SK-N-SH (cell line): Measurements from ENCODE around the gene TTC28. TPM values are rescaled to one million over a fixed set of nuclear protein-coding genes. Genes with fewer than 3 reads are reported as not detected.

Experiments used
- CTCF ChIA-PET: fragments of 300-600, 350-600 bp; formaldehyde crosslinking; extraction: SDS; loops from one replicate; lab custom pipeline; 2021; lab: Yijun Ruan, JAX
- POLR2A ChIA-PET: fragments of 350-600 bp; sonication (Branson Sonifier 250); formaldehyde crosslinking; extraction: SDS; loops from one replicate; lab custom pipeline; 2020; ENCODE audit warnings: antibody characterized with exemption, inconsistent platforms; lab: Yijun Ruan, JAX
- DNase-seq: peaks from one replicate; pipeline ENCODE4 v3.0.0; 2012
- H2AFZ ChIP-seq: fragments of 200-600 bp; sonication (generic); 2 replicates; pipeline ENCODE4 v1.8.1; 2016; ENCODE audit warnings: antibody characterized with exemption, mild to moderate bottlenecking, low read depth
- H3F3A ChIP-seq: fragments of 200-600 bp; sonication (generic); replicated peaks from 2 replicates; pipeline ENCODE3; 2016; ENCODE audit warnings: antibody characterized with exemption, mild to moderate bottlenecking; ENCODE audit not compliant: insufficient read depth
- H3K27ac ChIP-seq, 2 experiments: fragments of 200-500 bp in 1 of 2; fragments of 200-600 bp in 1 of 2; sonication (Bioruptor generic) in 1 of 2; sonication (generic), shearing (Covaris generic) in 1 of 2; 2 replicates each; pipeline versions ENCODE4 v1.5.1 to v1.6.1; 2014 to 2016; ENCODE audit warnings: low read depth in 2 of 2, inconsistent platforms in 1 of 2, low read length in 1 of 2, mild to moderate bottlenecking in 1 of 2, mixed read lengths in 1 of 2
- H3K27me3 ChIP-seq: fragments of 200-600 bp; sonication (generic), shearing (Covaris generic); 2 replicates; pipeline ENCODE4 v1.6.1; 2016; ENCODE audit warnings: mixed run types; ENCODE audit not compliant: insufficient read depth
- H3K36me3 ChIP-seq, 2 experiments: fragments of 200-500 bp in 1 of 2; fragments of 200-600 bp in 1 of 2; sonication (Bioruptor generic) in 1 of 2; sonication (generic) in 1 of 2; replicated peaks in 1 of 2; 2 replicates each; pipeline versions ENCODE3 to v1.5.1; 2014 to 2016; ENCODE audit warnings: low read length in 1 of 2, mild to moderate bottlenecking in 1 of 2; ENCODE audit not compliant: insufficient read depth in 2 of 2, control insufficient read depth in 1 of 2
- H3K4me1 ChIP-seq, 2 experiments: fragments of 200-500 bp in 1 of 2; fragments of 200-600 bp in 1 of 2; sonication (Bioruptor generic) in 1 of 2; sonication (generic), shearing (Covaris generic) in 1 of 2; 2 replicates each; pipeline versions ENCODE4 v1.5.1 to v1.6.1; 2014 to 2016; ENCODE audit warnings: low read depth in 1 of 2, low read length in 1 of 2, mixed run types in 1 of 2; ENCODE audit not compliant: insufficient read depth in 2 of 2, control insufficient read depth in 1 of 2
- H3K4me2 ChIP-seq: fragments of 200-600 bp; sonication (generic), shearing (Covaris generic); 2 replicates; pipeline ENCODE4 v1.6.1; 2017; ENCODE audit warnings: mixed run types
- H3K4me3 ChIP-seq, 2 experiments: fragments of 200-500 bp in 1 of 2; fragments of 200-600 bp in 1 of 2; sonication (Bioruptor generic) in 1 of 2; sonication (generic), shearing (Covaris generic) in 1 of 2; 2 replicates each; pipeline versions ENCODE4 v1.5.1 to v1.8.1; 2014 to 2016; ENCODE audit warnings: low read depth in 2 of 2, inconsistent platforms in 1 of 2, low read length in 1 of 2, mild to moderate bottlenecking in 1 of 2, mixed read lengths in 1 of 2, moderate library complexity in 1 of 2
- H3K79me2 ChIP-seq: fragments of 200-600 bp; sonication (generic); 2 replicates; pipeline ENCODE4 v1.8.1; 2017; ENCODE audit warnings: mild to moderate bottlenecking; ENCODE audit not compliant: insufficient read depth
- H3K9ac ChIP-seq: fragments of 200-600 bp; sonication (generic); 2 replicates; pipeline ENCODE4 v1.6.1; 2017; ENCODE audit warnings: mixed run types
- H3K9me2 ChIP-seq: fragments of 200-600 bp; sonication (generic); 2 replicates; pipeline ENCODE4 v1.6.1; 2017; ENCODE audit warnings: mixed run types
- H3K9me3 ChIP-seq: fragments of 200-600 bp; sonication (generic); 2 replicates; pipeline ENCODE4 v1.6.1; 2017; ENCODE audit warnings: mixed run types, mild to moderate bottlenecking, moderate library complexity
- H4K20me1 ChIP-seq: fragments of 200-600 bp; sonication (generic); 2 replicates; pipeline ENCODE4 v1.6.1; 2017; ENCODE audit warnings: mild to moderate bottlenecking, mixed run types; ENCODE audit not compliant: insufficient read depth
- FOXM1 ChIP-seq: IDR thresholded peaks from 2 replicates; pipeline ENCODE4 v1.4.0; 2012; ENCODE audit warnings: low read depth, mild to moderate bottlenecking
- MEF2A ChIP-seq: IDR thresholded peaks from 2 replicates; pipeline ENCODE4 v1.4.0; 2012; ENCODE audit warnings: low read depth, borderline replicate concordance
- NRF1 ChIP-seq: IDR thresholded peaks from 2 replicates; pipeline ENCODE4 v1.6.1; 2012; ENCODE audit warnings: low read depth, mild to moderate bottlenecking, low read length
- POLR2AphosphoS5 ChIP-seq: IDR thresholded peaks from 2 replicates; pipeline ENCODE4 v1.6.1; 2012; ENCODE audit warnings: low read depth, low read length
- RAD21 ChIP-seq: IDR thresholded peaks from 2 replicates; pipeline ENCODE4 v1.6.1; 2012; ENCODE audit warnings: mild to moderate bottlenecking, low read length
- SIN3A ChIP-seq: IDR thresholded peaks from 2 replicates; pipeline ENCODE4 v1.6.1; 2012; ENCODE audit warnings: low read depth, mild to moderate bottlenecking, low read length, moderate library complexity, borderline replicate concordance
- TAF1 ChIP-seq: IDR thresholded peaks from 2 replicates; pipeline ENCODE4 v1.6.1; 2012; ENCODE audit warnings: low read depth, mild to moderate bottlenecking, low read length, moderate library complexity, borderline replicate concordance
- TCF12 ChIP-seq: IDR thresholded peaks from 2 replicates; pipeline ENCODE4 v1.4.0; 2012
- YY1 ChIP-seq: IDR thresholded peaks from 2 replicates; pipeline ENCODE4 v1.4.0; 2012; ENCODE audit warnings: low read depth, mild to moderate bottlenecking
- WGBS: methylation state at CpG from one replicate; pipeline ENCODE4 v1.1.6; 2017; ENCODE audit warnings: low lambda C conversion rate; 5-methylcytosine and 5-hydroxymethylcytosine counted together
- polyA plus RNA-seq, 3 experiments: library from polyadenylated mRNA; depleted of rRNA; stranded (reverse); fragments of >200 nt; gene quantifications; 2 replicates each; pipeline ENCODE4 v1.2.3, GENCODE V29; 2012
- TF ChIP-seq, protein P1 (sequence below): IDR thresholded peaks from 2 replicates; pipeline ENCODE4 v1.6.1; 2012; ENCODE audit warnings: mild to moderate bottlenecking, low read depth, low read length, moderate library complexity
- TF ChIP-seq, protein P2 (sequence below): fragments of 150-350 bp; IDR thresholded peaks from 2 replicates; pipeline ENCODE4 v1.6.1; 2017; ENCODE audit warnings: antibody characterized with exemption, low read length, low read depth, borderline replicate concordance
- TF ChIP-seq, protein P3 (sequence below): fragments of 150-350 bp; IDR thresholded peaks from 2 replicates; pipeline ENCODE4 v1.6.1; 2016; ENCODE audit warnings: mild to moderate bottlenecking, low read depth, low read length

Gene TTC28
- polyA plus RNA-seq, 1 of the 3 experiments (the other 2 are of a cell fraction) = 5.9 TPM

DNA sequence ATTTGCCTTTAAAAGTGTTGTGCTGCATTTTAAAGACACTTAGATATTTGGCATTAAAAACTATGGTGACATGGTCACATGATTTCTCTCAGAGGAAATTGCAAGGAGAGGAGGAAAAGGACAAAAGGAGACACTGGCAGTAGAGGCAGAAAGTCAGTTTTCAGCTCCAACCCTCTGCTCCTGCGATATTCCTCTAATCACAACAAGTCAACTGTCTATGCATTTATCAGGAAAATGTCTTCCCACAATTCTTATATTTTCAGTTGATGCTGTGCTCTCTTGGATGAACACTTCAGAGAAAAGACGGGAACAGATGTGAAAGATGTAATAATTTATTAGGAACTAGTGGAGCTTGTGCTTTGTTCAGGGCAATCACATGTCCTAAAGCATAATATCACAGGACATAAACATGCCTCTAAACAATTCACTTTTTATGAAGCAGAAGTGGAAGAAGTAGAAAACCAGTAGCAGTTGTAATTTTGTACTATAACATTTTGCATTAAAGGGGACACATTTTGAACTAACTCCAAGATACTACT, 419.8 kb downstream of the TTC28 start:
- Histone ChIP-seq H3K79me2 (no peaks in the 10 kb centered on the region), H4K20me1 (no peaks in the 10 kb centered on the region), H2AFZ (no peak overlapping the region), H3K9me2 (no peaks in the 10 kb centered on the region), H3K4me3 (no peak overlapping the region), H3K4me1 (no peaks in the 10 kb centered on the region), H3K4me2 (no peak overlapping the region), H3K36me3 (no peaks in the 10 kb centered on the region), H3K9ac (no peak overlapping the region), H3F3A (no peaks in the 10 kb centered on the region), H3K27me3 (no peaks in the 10 kb centered on the region), H3K9me3 (no peaks in the 10 kb centered on the region), H3K27ac (no peak overlapping the region)
- ChIA-PET POLR2A (no interaction called here), CTCF (interaction anchor here (1.2 kb wide), 1 partner anchor 18 kb away, joined by 3 read pairs; no protein-coding TSS in a partner anchor)
- TF ChIP-seq MEF2A (no peak), SIN3A (no peak), NRF1 (no peak), TCF12 (no peak), RAD21 (no peak)
- TF ChIP-seq, protein P1, sequence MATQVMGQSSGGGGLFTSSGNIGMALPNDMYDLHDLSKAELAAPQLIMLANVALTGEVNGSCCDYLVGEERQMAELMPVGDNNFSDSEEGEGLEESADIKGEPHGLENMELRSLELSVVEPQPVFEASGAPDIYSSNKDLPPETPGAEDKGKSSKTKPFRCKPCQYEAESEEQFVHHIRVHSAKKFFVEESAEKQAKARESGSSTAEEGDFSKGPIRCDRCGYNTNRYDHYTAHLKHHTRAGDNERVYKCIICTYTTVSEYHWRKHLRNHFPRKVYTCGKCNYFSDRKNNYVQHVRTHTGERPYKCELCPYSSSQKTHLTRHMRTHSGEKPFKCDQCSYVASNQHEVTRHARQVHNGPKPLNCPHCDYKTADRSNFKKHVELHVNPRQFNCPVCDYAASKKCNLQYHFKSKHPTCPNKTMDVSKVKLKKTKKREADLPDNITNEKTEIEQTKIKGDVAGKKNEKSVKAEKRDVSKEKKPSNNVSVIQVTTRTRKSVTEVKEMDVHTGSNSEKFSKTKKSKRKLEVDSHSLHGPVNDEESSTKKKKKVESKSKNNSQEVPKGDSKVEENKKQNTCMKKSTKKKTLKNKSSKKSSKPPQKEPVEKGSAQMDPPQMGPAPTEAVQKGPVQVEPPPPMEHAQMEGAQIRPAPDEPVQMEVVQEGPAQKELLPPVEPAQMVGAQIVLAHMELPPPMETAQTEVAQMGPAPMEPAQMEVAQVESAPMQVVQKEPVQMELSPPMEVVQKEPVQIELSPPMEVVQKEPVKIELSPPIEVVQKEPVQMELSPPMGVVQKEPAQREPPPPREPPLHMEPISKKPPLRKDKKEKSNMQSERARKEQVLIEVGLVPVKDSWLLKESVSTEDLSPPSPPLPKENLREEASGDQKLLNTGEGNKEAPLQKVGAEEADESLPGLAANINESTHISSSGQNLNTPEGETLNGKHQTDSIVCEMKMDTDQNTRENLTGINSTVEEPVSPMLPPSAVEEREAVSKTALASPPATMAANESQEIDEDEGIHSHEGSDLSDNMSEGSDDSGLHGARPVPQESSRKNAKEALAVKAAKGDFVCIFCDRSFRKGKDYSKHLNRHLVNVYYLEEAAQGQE = no peak
- no peak for DNase-seq
- WGBS = 93% methylated on average over 2 of the region's 2 CpGs

DNA sequence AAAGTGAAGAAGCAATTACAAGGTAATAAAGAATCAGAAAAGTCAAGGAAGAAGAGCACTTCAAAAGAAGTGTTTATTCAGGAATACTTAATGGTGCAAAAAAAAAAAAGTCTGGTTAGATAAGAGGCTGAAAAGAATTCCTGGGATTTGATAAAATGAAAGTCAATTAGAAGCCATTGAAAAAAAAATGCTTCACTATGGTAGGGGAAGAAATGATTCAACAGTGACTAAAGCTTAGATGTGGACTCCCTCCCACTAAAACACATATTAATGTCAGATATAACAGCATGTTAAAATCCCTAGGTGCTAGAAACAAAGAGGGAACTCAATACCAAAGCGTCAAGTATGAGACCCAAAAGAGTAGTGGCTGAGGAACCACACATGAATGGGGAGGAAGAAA, 425.2 kb downstream of the TTC28 start:
- H3K4me2 ChIP-seq = no peak overlapping the region
- no peak for DNase-seq
- TF ChIP-seq, protein P2, sequence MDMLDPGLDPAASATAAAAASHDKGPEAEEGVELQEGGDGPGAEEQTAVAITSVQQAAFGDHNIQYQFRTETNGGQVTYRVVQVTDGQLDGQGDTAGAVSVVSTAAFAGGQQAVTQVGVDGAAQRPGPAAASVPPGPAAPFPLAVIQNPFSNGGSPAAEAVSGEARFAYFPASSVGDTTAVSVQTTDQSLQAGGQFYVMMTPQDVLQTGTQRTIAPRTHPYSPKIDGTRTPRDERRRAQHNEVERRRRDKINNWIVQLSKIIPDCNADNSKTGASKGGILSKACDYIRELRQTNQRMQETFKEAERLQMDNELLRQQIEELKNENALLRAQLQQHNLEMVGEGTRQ = no peak
- TF ChIP-seq RAD21 (no peak), TCF12 (no peak), TAF1 (no peak), YY1 (no peak), POLR2AphosphoS5 (no peak), FOXM1 (no peak)
- TF ChIP-seq, protein P1 = no peak
- TF ChIP-seq, protein P3, sequence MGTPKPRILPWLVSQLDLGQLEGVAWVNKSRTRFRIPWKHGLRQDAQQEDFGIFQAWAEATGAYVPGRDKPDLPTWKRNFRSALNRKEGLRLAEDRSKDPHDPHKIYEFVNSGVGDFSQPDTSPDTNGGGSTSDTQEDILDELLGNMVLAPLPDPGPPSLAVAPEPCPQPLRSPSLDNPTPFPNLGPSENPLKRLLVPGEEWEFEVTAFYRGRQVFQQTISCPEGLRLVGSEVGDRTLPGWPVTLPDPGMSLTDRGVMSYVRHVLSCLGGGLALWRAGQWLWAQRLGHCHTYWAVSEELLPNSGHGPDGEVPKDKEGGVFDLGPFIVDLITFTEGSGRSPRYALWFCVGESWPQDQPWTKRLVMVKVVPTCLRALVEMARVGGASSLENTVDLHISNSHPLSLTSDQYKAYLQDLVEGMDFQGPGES = no peak

More for the DNA sequence above, 425.2 kb downstream of the TTC28 start:
- H3K9me3 ChIP-seq = no peaks in the 10 kb centered on the region
- 96% methylated on average over 1 of the region's 1 CpG for WGBS
- no peaks in the 10 kb centered on the region for H3K9me2 ChIP-seq
- no peaks in the 10 kb centered on the region for H4K20me1 ChIP-seq
- no peak overlapping the region for H2AFZ ChIP-seq
- peaks cover 9 to 10% of the 10 kb centered on the region in 2 experiments; a peak in 3 of 4 replicates for H3K4me1 ChIP-seq
- H3F3A ChIP-seq = no peaks in the 10 kb centered on the region
- POLR2A ChIA-PET = no interaction called here
- no peaks in the 10 kb centered on the region for H3K36me3 ChIP-seq
- CTCF ChIA-PET = interaction anchor here (1.2 kb wide), 1 partner anchor 157 kb away, joined by 3 read pairs; no protein-coding TSS in a partner anchor
- H3K27me3 ChIP-seq = no peaks in the 10 kb centered on the region
- H3K4me3 ChIP-seq = no peak overlapping the region
- H3K27ac ChIP-seq = no peak overlapping the region
- H3K9ac ChIP-seq = no peak overlapping the region
- no peaks in the 10 kb centered on the region for H3K79me2 ChIP-seq
